Neural cell (in vitro differentiated cells): Measurements from ENCODE around the gene SLC17A1.

Experiments
- CTCF ChIP-seq: fragments of 450-650 bp; IDR thresholded peaks from 2 replicates; pipeline ENCODE4 v1.5.1; 2014; ENCODE audit warnings: antibody characterized with exemption, mild to moderate bottlenecking, moderate library complexity; ENCODE audit not compliant: poor library complexity, severe bottlenecking
- EP300 ChIP-seq: fragments of 450-650 bp; conservative IDR thresholded peaks from 2 replicates; pipeline ENCODE4 v1.6.1; 2014; ENCODE audit warnings: antibody characterized with exemption, mild to moderate bottlenecking, moderate library complexity; ENCODE audit not compliant: poor library complexity, severe bottlenecking
- EZH2 ChIP-seq: fragments of 200-600, 300-800 bp; shearing (Covaris generic), sonication (generic); IDR thresholded peaks from 2 replicates; pipeline ENCODE4 v1.6.1; 2014; ENCODE audit warnings: antibody characterized with exemption, low read length, borderline replicate concordance, mild to moderate bottlenecking; ENCODE audit not compliant: insufficient read depth, poor library complexity, severe bottlenecking
- POLR2AphosphoS5 ChIP-seq: IDR thresholded peaks from 2 replicates; pipeline ENCODE4 v1.6.1; 2012
- RAD21 ChIP-seq: fragments of 450-650 bp; conservative IDR thresholded peaks from 2 replicates; pipeline ENCODE4 v1.6.1; 2014; ENCODE audit warnings: antibody characterized with exemption, mild to moderate bottlenecking, moderate library complexity
- REST ChIP-seq: IDR thresholded peaks from 2 replicates; pipeline ENCODE4 v1.6.1; 2012; ENCODE audit warnings: borderline replicate concordance
- TAF1 ChIP-seq: IDR thresholded peaks from 2 replicates; pipeline ENCODE4 v1.6.1; 2012; ENCODE audit warnings: low read depth

GRCh38 chr6:25756382-25757363 lies 75.2 kb downstream of the SLC17A1 start:
- TF ChIP-seq REST (no peak), CTCF (no peak), EZH2 (no peak), RAD21 (no peak), POLR2AphosphoS5 (no peak), EP300 (no peak), TAF1 (no peak)
